Activated CD4-positive, alpha-beta T cell treated with anti-CD3 and anti-CD28 coated beads, Interleukin-10, Interleukin-2, amounts not matched to agents 100 ng/mL and 50 ng/mL, durations not matched to agents 16 hours and 8 hours (primary cell): ENCODE measurements around the gene ATP8A2.
"Not testable (repeated sequence)": the region's sequence is repeated elsewhere in the genome, so short reads cannot be mapped to it uniquely, and the experiment has no call there.

Source experiments
- DNase-seq: peaks from one replicate; pipeline ENCODE4 v3.0.0-alpha.2; 2020

Gene ATP8A2

DNA sequence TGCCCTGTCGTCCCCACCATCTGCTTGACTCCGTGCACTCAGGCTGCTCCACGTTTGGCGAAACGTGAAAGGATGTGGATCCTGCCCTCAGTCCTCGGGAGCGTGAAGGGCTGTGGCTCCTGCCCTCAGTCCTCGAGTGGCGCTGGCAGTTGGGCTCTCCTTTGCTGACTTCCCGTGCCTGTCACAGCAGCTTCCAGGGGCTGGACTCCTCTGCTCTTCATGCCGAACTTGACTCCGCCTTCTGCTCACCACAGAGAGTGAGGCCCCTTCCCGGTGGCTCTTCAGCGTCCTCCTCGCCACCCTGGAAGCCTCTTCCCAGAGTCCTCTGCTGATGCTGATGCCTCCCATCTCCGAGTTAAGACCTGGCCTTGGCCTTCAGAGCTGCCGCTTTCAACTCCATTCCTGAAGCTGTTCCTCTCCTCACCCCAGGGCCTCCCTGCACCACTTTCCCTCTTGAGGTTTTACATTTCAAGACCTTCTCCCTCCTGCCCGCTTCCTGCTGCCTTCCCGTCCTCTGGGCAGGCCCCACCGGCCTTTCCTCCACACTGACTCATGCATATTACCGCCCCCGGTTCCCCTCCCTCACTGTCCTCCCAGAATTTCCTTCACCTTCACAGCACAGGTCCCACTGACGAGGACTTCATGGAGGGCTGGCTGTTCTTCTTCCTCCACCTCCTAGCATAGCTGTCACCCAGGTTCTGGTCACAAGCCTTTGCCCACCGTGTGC lies 568.4 kb downstream of the ATP8A2 start:
- DNase-seq = no peak

DNA sequence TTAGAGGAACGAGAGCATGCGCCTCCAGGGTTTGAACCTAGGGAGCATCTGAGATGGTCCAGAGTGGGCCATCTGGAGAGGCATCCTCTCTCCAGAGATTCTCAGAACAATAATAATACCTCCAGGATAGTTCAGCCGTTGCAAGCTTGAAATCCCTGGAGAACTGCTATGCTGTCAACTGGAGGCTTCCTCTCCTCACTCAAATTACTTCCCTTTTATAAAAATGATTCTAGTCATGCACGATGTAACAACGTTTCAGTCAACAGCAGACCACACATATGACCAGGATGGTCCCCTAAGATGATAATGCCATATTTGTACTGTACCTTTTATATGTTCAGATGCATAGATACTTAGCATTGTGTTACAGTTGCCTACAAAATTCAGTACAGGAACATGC lies 571.3 kb downstream of the ATP8A2 start:
- no peak for DNase-seq

DNA sequence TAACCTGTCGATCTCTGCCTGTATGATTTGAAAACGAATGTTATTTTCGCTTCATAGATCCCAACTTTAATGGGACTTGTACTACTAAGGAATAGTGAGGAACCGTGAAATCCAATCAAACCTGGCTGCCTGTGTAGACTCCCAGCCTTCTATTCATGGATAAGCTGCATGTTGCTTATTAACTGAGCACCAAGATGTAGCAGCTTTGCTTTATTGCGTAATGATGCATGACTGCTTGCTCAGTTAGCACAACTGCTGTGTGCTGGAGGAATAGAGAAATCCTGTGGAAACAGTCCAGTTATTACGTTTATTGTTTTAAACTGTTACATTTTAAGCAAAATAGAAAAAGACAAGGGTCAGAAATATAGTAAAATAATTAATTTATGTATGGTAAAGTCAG lies 571.9 kb downstream of the ATP8A2 start:
- no peak for DNase-seq

DNA sequence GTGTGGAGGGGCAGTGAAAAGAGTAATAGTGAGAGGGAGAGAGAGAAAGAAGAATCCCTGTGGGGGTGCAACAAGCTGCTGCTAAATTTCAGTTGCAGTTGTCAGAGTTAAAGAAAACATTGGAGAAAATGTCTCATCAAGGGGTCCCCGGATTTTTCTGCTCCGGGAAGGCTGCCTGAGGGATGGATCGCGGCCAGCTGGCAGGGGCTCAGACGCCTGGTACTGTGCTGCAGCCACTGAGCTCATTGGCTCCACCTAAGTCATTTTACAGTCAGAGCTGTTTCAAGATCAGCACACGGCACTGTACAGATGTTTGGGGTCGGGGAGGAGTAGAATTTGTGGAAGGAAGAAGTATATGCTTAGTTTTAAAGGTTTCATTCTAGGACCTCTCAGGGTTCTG lies 573.8 kb downstream of the ATP8A2 start:
- no peak for DNase-seq

DNA sequence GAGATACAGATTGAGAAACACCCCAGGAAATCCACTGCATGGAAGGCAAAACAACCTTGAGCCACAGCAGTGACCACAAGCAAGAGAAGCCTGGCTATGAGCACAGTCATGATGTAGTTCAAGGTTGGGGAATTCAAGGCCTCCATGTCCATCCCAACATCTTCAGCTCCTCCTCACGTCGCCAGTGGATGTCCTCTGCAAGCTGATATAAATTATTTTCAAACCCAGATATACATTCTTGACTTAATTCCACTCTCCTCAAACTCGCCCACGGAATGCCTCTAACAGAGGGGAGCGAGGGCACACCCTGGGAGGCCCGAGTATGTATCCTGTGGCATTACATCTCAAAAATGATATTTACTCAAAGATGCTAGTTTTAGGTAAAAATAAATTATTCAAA lies 574.5 kb downstream of the ATP8A2 start:
- no peak for DNase-seq

DNA sequence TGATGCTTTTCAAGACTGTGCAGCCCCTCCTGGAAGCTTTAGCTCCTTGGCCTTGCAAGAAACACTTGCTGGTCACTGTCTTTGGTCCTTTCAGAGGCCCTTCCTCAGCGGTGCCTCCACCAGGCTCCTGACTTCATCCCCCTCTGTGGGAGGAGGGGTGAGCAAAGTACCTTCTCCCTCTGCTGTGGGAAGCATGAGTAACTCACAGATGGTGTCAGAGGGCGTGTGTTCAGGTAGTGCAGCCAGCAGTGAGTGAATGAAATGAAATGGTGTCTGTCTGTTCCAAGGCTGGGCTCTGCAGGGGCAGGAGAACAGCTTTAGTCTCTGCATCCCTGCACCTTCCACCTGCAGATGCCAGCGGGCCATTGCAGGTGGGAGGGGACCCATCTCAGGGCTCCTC lies 577.1 kb downstream of the ATP8A2 start:
- DNase-seq = no peak

DNA sequence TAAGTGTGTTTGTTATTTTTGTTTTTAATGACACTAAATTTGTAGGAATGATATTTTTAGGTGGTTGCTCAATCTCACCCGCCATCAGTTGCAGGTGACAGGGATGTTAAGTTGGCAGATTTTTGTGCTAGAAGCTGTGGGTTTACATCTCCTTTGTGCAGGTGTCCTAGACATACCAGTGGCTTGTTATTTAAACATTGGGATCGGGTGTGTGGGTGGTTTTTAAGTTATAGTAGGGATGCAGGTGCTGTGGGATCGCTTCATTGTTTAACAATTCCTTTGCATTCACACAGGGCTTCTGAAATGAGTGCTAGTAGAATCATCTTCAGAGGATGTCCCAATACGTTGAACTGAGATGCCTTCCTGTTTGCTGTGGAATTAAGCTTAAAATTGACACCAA lies 580.1 kb downstream of the ATP8A2 start:
- no peak for DNase-seq

DNA sequence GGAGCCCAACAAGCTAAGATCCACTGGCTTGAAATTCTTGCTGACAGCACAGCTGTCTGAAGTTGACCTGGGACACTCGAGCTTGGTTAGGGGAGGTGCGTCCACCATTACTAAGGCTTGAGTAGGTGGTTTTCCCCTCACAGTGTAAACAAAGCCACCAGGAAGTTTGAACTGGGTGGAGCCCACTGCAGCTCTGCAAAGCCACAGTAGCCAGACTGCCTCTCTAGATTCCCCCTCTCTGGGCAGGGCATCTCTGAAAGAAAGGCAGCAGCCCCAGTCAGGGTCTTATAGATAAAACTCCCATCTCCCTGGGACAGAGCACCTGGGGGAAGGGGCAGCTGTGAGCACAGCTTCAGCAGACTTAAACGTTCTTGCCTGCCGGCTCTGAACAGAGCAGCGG lies 582.3 kb downstream of the ATP8A2 start:
- DNase-seq = not testable (repeated sequence)

DNA sequence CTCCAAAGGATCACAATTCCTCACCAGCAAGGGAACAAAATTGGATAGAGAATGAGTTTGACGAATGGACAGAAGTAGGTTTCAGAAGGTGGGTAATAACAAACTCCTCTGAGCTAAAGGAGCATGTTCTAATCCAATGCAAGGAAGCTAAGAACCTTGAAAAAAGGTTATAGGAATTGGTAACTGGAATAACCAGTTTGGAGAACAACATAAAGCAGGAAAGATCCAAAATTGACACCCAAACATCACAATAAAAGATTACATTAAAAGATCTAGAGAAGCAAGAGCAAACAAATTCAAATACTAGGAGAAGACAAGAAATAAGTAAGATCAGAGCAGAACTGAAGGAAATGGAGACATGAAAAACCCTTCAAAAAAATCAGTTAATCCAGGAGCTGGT lies 583.2 kb downstream of the ATP8A2 start:
- not testable (repeated sequence) for DNase-seq

DNA sequence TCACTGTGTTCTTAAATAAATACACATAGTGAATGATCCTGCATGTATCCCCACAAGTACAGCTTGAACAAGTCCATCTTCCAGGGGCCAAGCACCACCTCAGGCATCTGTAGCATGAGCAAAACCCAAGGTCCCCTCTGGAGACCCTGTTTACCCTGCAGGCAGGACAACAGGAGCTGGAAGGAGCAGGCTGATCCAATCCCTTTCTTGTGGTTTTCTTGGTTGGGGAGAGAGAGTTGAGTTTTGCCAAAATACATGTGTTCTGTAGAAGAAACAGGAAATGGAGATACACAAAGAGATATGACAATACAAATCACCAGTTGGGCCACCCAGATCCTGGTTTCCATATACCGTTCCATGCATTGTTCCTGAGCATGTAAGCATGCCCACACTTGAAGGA lies 587.2 kb downstream of the ATP8A2 start:
- no peak for DNase-seq

DNA sequence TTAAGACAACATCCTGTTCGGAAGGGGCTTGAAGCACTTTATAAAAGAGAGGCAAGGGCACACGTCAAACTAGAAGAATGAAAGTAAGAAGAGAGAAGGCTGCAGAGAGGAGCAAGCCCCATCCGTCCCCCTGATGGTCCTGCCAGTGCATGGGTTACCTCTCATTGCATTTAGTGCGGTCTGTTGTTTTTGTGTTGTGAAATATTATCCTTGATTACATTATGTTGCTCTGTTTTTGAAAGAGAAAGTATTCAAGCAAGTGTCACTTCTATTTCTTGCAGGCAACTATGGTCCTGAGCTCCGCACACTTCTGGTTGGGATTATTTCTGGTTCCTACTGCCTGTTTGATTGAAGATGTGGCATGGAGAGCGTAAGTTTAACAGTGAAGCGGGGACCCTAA lies 589.5 kb downstream of the ATP8A2 start:
- no peak for DNase-seq

DNA sequence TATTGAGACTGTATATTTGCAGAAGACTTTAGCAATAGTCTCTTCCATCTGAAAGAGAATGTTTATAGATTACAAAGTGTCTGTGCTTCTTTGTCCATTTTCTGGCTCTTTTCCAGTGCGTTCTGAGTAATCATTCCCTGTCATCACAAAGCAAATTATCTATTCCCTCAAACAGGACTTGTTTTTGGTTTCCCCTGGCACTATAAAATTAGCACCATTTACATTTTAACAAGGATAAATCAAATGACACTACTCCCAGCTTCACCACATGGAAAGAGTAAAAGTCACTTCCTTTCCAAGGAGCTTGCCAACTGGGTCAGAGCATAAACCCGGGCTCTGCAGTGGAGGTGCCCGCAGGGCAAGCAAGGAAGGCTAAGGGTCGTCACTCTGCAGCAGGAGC lies 591.9 kb downstream of the ATP8A2 start:
- DNase-seq = no peak

DNA sequence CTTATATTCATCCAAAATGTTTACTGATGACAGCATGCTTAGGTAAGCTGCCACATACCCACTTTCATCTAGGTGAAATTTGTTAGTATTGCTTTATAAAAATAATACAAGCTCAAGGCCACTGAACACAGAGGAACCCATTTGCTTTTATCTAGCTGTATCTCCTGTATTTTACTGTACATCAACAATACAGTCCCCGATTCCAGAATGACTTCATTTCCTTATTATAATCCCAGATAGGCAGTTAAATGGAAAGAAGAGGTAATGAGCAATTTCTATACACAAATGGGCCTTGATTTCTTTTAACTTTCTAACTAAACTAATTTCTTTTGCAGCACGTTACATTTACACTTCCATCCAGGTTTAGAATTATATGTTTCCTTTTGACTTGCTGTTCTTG lies 593.8 kb downstream of the ATP8A2 start:
- no peak for DNase-seq

DNA sequence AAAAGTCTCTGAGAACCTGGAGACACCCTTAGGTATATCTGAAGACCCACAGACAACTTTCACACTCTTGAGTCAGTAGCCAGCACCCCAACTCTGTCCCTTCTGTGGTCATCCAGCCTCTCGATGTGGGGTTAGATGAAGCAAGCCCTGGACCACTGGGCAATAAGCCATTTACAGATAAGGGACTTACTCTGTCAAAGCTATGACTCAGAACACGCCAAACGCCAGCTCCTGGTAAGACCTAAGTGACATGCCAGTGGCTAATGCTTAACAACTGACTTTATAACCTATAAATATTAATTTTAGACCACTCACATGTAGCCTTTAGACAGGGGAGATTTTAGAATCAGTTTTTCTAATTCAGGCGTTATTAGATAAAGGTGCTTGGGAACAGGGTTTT lies 594.3 kb downstream of the ATP8A2 start:
- DNase-seq = no peak

DNA sequence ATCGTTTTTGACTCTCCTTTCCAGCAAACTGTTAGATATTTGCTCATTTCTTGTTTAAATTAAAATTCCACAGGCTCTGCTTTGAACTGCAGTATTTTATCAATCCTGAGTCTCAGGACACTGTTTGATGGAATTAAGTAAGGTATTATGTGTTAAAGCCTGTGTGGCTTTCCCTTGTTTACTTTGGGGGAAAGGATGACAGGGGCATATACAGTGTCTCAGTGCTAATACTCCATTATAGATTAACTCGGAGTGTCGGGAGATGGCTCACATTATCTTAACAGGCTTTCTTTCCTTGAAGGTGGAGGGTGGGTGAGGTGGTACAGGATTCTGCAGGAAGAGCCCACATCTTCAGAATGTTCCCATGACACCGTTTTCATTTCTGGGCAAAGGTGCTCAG lies 595.4 kb downstream of the ATP8A2 start:
- DNase-seq = no peak

DNA sequence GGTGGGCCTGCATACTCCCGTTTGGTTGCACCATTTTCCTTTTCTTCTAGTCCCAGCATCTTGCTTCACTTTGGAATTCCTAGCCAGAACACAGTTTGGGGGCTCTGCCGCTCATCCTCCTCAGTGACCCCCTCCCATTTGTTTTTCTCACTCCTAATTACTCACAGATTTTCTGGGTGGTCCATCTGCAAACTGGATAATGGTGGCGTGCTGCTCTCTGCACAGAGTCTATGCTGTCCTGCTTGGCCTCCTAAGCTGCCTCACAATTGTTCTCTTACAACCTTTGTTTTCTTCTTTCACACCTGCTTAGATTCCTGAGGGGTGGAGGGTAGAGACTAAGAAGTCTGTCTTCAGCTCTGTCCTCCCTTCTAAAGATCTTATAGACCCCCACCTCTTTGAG lies 599.3 kb downstream of the ATP8A2 start:
- no peak for DNase-seq

DNA sequence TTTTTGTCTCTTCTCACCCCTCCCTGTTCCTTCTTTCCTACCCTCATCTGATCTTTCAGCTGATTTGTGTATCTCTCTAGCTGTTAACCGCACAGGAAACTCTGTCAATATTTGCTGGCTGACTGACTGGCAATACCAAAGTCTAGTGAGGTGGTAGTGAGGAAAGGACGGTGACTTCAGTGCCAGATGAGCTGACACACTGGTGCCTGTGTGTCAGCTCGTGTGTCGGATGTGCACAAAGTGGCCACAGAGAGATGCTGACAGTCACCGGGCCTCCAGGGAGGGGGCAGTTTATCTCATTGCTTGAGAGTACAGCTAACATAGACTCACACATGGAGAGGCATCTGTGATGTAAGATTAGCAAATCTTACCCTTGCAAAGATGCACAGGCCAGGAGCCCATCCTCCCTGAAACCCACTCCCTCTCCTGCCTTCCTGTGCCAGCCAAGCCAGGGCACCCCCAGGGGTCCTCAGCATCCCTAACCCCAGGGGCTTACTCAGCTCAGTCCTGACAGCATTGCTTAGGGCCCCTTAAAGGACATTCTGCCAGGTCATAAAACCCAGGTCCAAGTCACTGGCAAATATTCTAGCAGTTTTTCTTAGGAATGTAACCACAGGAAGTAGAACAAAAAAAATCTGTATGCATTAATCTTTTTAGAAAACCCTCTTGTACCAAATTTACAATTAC lies 599.8 kb downstream of the ATP8A2 start:
- peak; percentile 55 for DNase-seq

DNA sequence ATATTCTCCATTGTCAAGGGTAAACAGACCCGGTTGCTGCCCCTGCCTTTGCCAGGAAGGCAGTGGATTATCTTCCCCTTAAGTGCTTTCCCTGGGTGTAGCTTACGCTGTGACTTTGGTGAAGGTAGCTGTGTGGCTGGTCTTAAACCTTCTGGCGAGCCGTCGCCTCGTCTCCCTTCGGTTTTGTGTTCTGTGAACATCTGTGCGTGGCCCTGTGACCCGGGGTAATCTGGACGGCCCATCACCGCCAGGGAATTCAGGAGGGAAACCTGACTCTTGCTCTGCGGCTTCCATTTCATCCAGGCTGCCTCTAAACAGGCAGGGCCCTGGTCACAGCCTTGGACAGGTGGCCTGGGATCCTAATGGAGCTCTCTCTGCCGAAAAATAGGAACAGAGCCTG lies 601.3 kb downstream of the ATP8A2 start:
- no peak for DNase-seq

DNA sequence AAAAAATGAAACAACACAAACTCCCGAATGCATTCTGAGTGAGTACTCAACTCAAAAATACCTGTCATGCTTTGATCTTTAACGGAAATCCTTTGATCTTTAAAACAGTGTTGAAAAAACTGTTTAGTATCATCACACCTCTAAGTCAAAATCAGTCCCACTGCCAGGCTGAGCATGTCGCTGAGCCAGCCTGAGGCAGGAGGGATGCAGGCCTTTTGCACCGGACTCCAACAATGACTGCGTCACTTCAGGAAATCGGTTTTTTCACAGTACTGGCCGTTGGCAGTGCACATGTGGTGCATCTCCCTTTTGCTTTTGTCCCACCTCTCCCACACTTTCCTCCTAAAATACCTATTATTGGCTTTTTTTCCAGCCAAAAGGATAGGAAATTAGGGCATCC lies 601.8 kb downstream of the ATP8A2 start:
- DNase-seq = peak; percentile 57

DNA sequence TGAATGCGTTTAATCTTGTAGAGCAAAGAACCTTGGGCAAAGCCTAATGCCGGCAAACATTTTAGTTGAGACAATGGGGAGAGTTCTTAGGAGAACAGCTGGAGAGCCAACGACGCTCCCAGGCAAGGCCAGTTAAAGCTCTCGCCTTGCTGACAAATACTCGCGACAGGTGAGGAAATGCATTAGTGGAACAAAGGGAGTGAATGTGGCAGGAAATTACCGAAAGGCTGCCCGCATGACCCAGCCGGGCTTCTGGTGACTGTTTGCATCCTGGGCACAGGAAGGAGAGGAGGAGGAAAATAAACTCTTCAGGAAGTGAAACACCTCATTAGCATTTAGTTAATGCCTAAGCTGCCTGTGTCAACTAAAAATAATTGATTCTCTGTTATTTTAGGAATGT lies 605.4 kb downstream of the ATP8A2 start:
- DNase-seq = no peak

DNA sequence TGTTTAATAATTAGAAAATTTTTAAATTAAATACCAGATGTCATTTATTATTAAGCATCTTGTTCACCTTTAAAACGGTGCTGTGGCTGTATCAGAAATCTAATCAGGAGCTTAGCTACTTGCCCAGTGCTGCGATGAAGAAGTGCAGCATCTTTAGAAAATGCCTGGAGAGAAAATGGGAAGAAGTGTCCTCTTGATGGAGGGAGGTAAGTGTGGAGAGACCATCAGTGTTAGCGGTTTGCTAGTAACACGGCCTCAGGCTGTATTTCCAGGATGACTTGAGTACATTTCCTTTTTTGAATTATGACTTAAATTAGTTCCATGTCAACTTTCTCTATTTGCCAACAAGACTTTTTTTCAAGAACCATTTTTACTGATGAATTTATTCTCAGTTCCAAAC lies 605.9 kb downstream of the ATP8A2 start:
- no peak for DNase-seq

DNA sequence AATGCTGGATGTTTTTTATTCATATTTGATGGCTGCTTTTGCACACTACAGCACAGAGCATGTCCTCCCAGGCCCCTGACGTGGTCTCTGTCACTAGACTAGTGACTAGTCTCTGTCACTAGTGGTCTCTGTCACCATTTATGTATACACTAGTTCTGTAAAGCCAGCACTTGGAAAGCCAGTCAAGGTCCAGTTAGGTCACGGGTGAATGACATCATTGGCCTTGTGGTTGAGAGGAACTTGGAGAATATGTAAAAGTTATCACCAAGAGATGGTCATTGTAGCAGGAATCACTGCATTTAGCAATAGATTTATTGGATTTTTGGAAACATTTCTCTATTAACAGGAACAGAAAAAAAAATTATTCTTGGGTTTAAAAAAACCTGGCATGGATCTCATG lies 607.2 kb downstream of the ATP8A2 start:
- no peak for DNase-seq

DNA sequence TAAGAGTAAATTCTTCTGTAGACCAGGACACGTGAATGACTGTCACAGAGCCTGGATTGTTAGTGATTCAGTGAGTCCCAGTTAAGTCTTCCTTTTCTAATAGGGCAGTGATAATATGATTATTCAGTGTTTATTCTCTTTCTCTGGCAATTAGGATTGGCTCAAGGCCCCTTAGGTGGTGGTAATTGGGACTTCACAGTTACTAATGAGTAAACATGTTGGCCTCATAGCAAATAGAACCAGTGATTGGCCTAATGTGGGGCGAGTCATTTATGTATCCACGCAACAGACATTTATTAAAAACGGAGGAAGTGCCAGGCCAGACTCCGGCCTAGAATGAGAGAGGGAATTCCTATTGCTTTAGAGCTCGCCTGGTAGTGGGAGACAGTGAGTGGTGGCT lies 607.6 kb downstream of the ATP8A2 start:
- DNase-seq = no peak

DNA sequence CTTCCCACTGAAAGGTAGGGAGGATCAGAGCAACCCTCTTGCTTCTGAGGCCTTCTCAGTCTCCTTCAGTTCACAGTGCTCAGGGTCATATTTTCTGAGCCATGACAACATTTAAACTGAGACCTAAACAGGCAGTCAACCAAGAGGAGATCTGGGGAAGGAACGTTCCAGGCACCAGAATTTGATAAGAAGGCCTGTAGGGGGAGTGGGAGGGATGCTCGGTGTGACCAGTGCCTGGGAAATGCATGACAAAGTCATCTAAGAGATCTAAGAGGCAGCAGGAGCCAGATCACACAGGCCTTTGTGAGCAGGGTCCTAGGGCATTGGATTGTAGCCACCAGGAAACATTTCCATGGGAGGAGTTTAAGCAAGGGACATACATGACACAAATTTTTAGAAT lies 608.5 kb downstream of the ATP8A2 start:
- DNase-seq = no peak

DNA sequence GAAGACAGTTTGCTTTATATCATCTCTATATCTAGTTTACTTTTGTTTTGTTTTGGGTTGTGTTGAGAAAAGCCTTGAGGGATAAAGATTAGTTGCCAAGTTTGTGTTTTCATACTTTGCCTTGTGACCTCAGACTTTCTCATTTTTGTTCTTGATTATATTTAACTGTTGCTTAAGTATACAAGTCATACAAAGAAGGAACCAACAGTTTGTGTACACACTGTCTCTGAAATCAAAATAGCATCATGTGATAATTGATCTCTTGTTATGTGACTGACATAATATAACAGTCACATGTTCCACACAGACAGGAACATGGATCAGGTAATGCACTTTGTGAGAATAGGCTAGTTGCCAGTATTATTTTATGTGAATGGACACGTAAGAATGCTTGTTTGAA lies 609.3 kb downstream of the ATP8A2 start:
- no peak for DNase-seq
